Caco-2 (cell line): ENCODE data around the gene MPL. TPM values are rescaled to one million over a fixed set of nuclear protein-coding genes. Genes with fewer than 3 reads are reported as not detected.

Experiments used
- BruUV-seq: library from RNA; stranded (reverse); fragments of 400-500 nt; replicated peaks from 2 replicates; lab custom pipeline; 2021; lab: Mats Ljungman, UMichigan
- CTCF ChIA-PET: fragments of 300-600 bp; sonication (Branson Sonifier 250); formaldehyde crosslinking; loops from one replicate; lab custom pipeline; 2022; ENCODE audit warnings: antibody characterized with exemption; lab: Charles Lee
- POLR2A ChIA-PET: fragments of 300-600 bp; sonication (Branson Sonifier 250); formaldehyde crosslinking; loops from one replicate; lab custom pipeline; 2022; ENCODE audit warnings: antibody characterized with exemption; lab: Charles Lee
- DNase-seq, 2 experiments: peaks; one replicate each; pipeline versions ENCODE4 v3.0.0 to v3.0.0-alpha.2; 2020 to 2022
- H3K27me3 ChIP-seq: replicated peaks from 2 replicates; pipeline ENCODE4 v1.6.0; 2011; ENCODE audit warnings: low read length; ENCODE audit not compliant: control insufficient read depth, insufficient read depth
- H3K36me3 ChIP-seq: 2 replicates; pipeline ENCODE4 v1.5.1; 2011; ENCODE audit warnings: low read length; ENCODE audit not compliant: control insufficient read depth, insufficient read depth
- H3K4me1 ChIP-seq: fragments of 250-450 bp; sonication (Bioruptor Pico); 2 replicates; pipeline ENCODE4 v1.5.1; 2020; ENCODE audit warnings: mild to moderate bottlenecking
- H3K4me3 ChIP-seq: 2 replicates; pipeline ENCODE4 v1.5.1; 2011; ENCODE audit warnings: low read depth, mild to moderate bottlenecking, control low read depth, low read length
- H3K9me3 ChIP-seq: fragments of 250-450 bp; sonication (Bioruptor Pico); 2 replicates; pipeline ENCODE4 v1.5.1; 2020; ENCODE audit warnings: mild to moderate bottlenecking, moderate library complexity
- H3K27ac Mint-ChIP-seq: one replicate; pipeline ENCODE4 v1.8.0; 2022; ENCODE audit warnings: mixed read lengths; ENCODE audit not compliant: unreplicated experiment
- H3K27me3 Mint-ChIP-seq: one replicate; pipeline ENCODE4 v1.8.0; 2022; ENCODE audit warnings: mixed read lengths; ENCODE audit not compliant: insufficient read depth, unreplicated experiment
- H3K36me3 Mint-ChIP-seq: one replicate; pipeline ENCODE4 v1.8.0; 2022; ENCODE audit warnings: mild to moderate bottlenecking, mixed read lengths; ENCODE audit not compliant: insufficient read depth, unreplicated experiment
- H3K4me1 Mint-ChIP-seq: one replicate; pipeline ENCODE4 v1.8.0; 2022; ENCODE audit warnings: low read depth, mixed read lengths; ENCODE audit not compliant: unreplicated experiment
- H3K4me3 Mint-ChIP-seq: one replicate; pipeline ENCODE4 v1.8.0; 2022; ENCODE audit warnings: mild to moderate bottlenecking, moderate library complexity, mixed read lengths; ENCODE audit not compliant: unreplicated experiment
- H3K9me3 Mint-ChIP-seq: one replicate; pipeline ENCODE4 v1.8.0; 2022; ENCODE audit warnings: mixed read lengths; ENCODE audit not compliant: unreplicated experiment
- CTCF ChIP-seq, 2 experiments: fragments of 200-600 bp in 1 of 2; IDR thresholded peaks; 1 replicate in 1 of 2; 2 replicates in 1 of 2; pipeline versions ENCODE4 v1.5.1 to v1.8.0; 2011 to 2022; ENCODE audit warnings: antibody characterized with exemption in 1 of 2, control low read depth in 1 of 2, inconsistent platforms in 1 of 2, low read depth in 1 of 2, low read length in 1 of 2, mild to moderate bottlenecking in 1 of 2, moderate library complexity in 1 of 2; ENCODE audit not compliant: insufficient read depth in 1 of 2, severe bottlenecking in 1 of 2, unreplicated experiment in 1 of 2
- intact Hi-C: fragments of 100-400 bp; cut with micrococcal nuclease; formaldehyde crosslinking; loops from one replicate; pipeline ENCODE4 v1.10.0; 2022; ENCODE audit not compliant: unreplicated experiment
- total RNA-seq: library from RNA; stranded (reverse); gene quantifications from 2 replicates; pipeline ENCODE4 v1.2.3, GENCODE V29; 2022

MPL gene
- total RNA-seq, 1 experiment from 2014 or later, result not detected

DNA sequence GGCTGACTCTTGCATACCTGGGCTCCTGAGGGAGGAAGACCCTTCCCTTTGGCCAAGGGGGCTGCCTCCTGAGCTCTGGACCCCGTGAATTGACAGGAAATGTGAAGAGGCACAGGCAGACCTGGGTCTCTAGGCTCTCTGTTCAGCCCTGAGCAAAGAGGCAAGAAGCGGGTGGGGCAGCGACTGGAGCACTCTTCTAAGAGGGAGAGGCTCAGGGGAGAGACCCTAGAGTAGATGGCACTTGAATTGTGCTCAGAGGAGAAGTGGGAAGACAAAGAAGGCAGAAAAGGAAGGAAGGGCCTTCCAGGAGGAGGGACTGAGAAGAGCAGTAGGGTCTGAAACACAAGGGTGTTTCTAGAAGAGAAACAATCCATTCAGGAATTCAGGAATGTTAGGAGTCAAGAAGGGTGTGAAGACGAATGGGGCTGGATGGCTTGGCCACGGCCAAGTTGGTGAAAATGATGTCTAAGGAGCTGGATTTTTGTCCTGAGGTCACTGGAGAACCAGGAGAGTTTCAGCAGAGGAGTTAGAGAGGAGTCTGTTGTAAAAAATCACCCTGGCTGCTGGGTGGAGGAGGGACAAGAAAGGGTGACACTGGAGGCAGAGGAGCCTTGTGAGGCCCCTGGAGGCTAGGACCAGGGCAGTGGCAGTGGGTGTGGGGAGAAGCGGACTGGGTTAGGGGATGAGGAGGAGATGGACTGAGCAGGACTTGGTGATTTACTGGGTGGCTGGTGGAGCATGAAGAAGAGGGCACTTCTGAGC lies 31.5 kb upstream of the MPL start:
- no peak for TF ChIP-seq CTCF (IDR thresholded peaks at IDR 0.05; ENCODE audit: insufficient read depth in 1 of 2, low read depth in 1 of 2, low read length in 1 of 2, severe bottlenecking in 1 of 2, unreplicated experiment in 1 of 2)
- Histone ChIP-seq H3K4me3 (no peak overlapping the region), H3K4me1 (no peaks in the 10 kb centered on the region), H3K27me3 (no peaks in the 10 kb centered on the region), H3K36me3 (no peaks in the 10 kb centered on the region), H3K9me3 (no peaks in the 10 kb centered on the region)
- no peak for DNase-seq
- no peaks in the 10 kb centered on the region for H3K9me3 Mint-ChIP-seq
- H3K36me3 Mint-ChIP-seq, result no peaks in the 10 kb centered on the region
- H3K4me1 Mint-ChIP-seq, result peaks cover 12% of the 10 kb centered on the region
- no TSS peak for BruUV-seq
- H3K4me3 Mint-ChIP-seq, result no peak overlapping the region
- no peak overlapping the region for H3K27ac Mint-ChIP-seq
- ChIA-PET CTCF (no interaction called here), POLR2A (no interaction called here)
- no peaks in the 10 kb centered on the region for H3K27me3 Mint-ChIP-seq
- intact Hi-C loops, result no loop called here

- H3K4me1 Mint-ChIP-seq, result peaks cover 12% of the 10 kb centered on the region
- CTCF ChIA-PET, result no interaction called here
- intact Hi-C loops, result no loop called here
- POLR2A ChIA-PET, result no interaction called here
- no peaks in the 10 kb centered on the region for H3K36me3 Mint-ChIP-seq
- H3K4me3 Mint-ChIP-seq, result no peak overlapping the region
- H3K36me3 ChIP-seq, result no peaks in the 10 kb centered on the region
- H3K27me3 ChIP-seq, result no peaks in the 10 kb centered on the region
- TF ChIP-seq CTCF (IDR thresholded peaks at IDR 0.05; ENCODE audit: insufficient read depth in 1 of 2, low read depth in 1 of 2, low read length in 1 of 2, severe bottlenecking in 1 of 2, unreplicated experiment in 1 of 2), result no peak
- no peak overlapping the region for H3K4me3 ChIP-seq
- H3K4me1 ChIP-seq, result no peaks in the 10 kb centered on the region
- no peak for DNase-seq
- H3K27me3 Mint-ChIP-seq, result no peaks in the 10 kb centered on the region
- no peak overlapping the region for H3K27ac Mint-ChIP-seq
- no TSS peak for BruUV-seq
- H3K9me3 Mint-ChIP-seq, result no peaks in the 10 kb centered on the region
- no peaks in the 10 kb centered on the region for H3K9me3 ChIP-seq
Measured at GRCh38 chr1:43306688-43307457, 30.7 kb upstream of the MPL start.

- POLR2A ChIA-PET, result no interaction called here
- no peak overlapping the region for H3K4me3 ChIP-seq
- Mint-ChIP-seq H3K4me1 (peaks cover 6% of the 10 kb centered on the region), H3K27me3 (no peaks in the 10 kb centered on the region), H3K36me3 (no peaks in the 10 kb centered on the region), H3K4me3 (no peak overlapping the region), H3K27ac (no peak overlapping the region), H3K9me3 (no peaks in the 10 kb centered on the region)
- BruUV-seq, result no TSS peak
- CTCF ChIA-PET, result no interaction called here
- H3K9me3 ChIP-seq, result no peaks in the 10 kb centered on the region
- H3K4me1 ChIP-seq, result no peaks in the 10 kb centered on the region
- H3K36me3 ChIP-seq, result no peaks in the 10 kb centered on the region
- DNase-seq, result no peak
- TF ChIP-seq CTCF (IDR thresholded peaks at IDR 0.05; ENCODE audit: insufficient read depth in 1 of 2, low read depth in 1 of 2, low read length in 1 of 2, severe bottlenecking in 1 of 2, unreplicated experiment in 1 of 2), result no peak
- intact Hi-C loops, result no loop called here
- no peaks in the 10 kb centered on the region for H3K27me3 ChIP-seq
Measured at GRCh38 chr1:43307458-43308158, 30.0 kb upstream of the MPL start.
